Upper lobe of left lung (tissue), 4 donors: Measurements from ENCODE around the gene PMPCA.

Experiments
- POLR2A ChIP-seq, 4 donors: fragments of 450-650 bp; IDR thresholded peaks; one replicate each; pipeline ENCODE4 v1.5.1; 2016 to 2017; ENCODE audit warnings: antibody characterized with exemption in 4 of 4, mild to moderate bottlenecking in 2 of 4
- TF ChIP-seq, protein P1 (sequence below), 6 experiments: fragments of 450-650 bp in 4 of 6; fragments of 200-600 bp in 2 of 6; sonication (generic) in 2 of 6; IDR thresholded peaks; one replicate each; pipeline ENCODE4 v1.5.1; 2016 to 2019; ENCODE audit warnings: antibody characterized with exemption in 6 of 6

DNA sequence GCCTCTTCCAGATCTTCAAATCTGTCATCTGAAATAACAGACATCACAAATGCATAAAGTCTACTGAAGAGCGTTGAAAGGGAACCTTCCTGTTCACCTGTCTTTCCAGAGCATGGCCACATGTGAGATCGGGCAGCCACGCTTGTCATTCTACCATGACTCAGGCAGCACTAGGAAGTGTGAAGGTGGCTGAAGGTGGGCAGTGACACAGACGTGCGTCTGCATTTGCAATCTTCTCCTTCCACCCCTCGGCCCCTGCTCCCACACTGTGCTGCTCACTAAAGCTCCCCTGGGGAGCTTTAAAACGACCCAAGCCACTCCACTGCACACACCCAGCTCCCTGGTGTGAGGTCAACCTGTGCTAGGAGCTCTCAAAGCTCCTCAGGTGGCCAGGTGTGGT, 2.5 kb upstream of the PMPCA start:
- TF ChIP-seq, protein P1, sequence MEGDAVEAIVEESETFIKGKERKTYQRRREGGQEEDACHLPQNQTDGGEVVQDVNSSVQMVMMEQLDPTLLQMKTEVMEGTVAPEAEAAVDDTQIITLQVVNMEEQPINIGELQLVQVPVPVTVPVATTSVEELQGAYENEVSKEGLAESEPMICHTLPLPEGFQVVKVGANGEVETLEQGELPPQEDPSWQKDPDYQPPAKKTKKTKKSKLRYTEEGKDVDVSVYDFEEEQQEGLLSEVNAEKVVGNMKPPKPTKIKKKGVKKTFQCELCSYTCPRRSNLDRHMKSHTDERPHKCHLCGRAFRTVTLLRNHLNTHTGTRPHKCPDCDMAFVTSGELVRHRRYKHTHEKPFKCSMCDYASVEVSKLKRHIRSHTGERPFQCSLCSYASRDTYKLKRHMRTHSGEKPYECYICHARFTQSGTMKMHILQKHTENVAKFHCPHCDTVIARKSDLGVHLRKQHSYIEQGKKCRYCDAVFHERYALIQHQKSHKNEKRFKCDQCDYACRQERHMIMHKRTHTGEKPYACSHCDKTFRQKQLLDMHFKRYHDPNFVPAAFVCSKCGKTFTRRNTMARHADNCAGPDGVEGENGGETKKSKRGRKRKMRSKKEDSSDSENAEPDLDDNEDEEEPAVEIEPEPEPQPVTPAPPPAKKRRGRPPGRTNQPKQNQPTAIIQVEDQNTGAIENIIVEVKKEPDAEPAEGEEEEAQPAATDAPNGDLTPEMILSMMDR (IDR thresholded peaks at IDR 0.05): no peak
- TF ChIP-seq POLR2A (IDR thresholded peaks at IDR 0.05): no peak
